H1 (cell line): Measurements from ENCODE around the gene RNF130. TPM values are rescaled to one million over a fixed set of nuclear protein-coding genes. Genes with fewer than 3 reads are reported as not detected.

Source experiments
- CTCF ChIA-PET: fragments of 300-600 bp; sonication (Branson Sonifier 250); formaldehyde crosslinking; loops from one replicate; lab custom pipeline; 2021; ENCODE audit not compliant: partially characterized antibody; lab: Charles Lee
- POLR2A ChIA-PET: fragments of 300-600 bp; sonication (Branson Sonifier 250); formaldehyde crosslinking; loops from one replicate; lab custom pipeline; 2021; ENCODE audit warnings: inconsistent platforms; ENCODE audit not compliant: partially characterized antibody; lab: Charles Lee
- DNase-seq, 2 experiments: peaks; one replicate each; pipeline versions ENCODE4 v3.0.0 to v3.0.0-alpha.2; 2010 to 2022; ENCODE audit warnings: low spot score in 2 of 2, low read depth in 1 of 2, mixed read lengths in 1 of 2
- FAIRE-seq: peaks from 2 replicates; lab custom pipeline; 2011; peaks lifted over from hg19 to GRCh38; lab: Jason Lieb, UNC
- H2AFZ ChIP-seq: 2 replicates; pipeline ENCODE4 v1.8.1; 2012; ENCODE audit warnings: low read length, inconsistent platforms
- H2AK5ac ChIP-seq: 2 replicates; pipeline ENCODE4 v1.6.1; 2013; ENCODE audit warnings: low read depth, low read length
- H2BK120ac ChIP-seq: replicated peaks from 2 replicates; pipeline ENCODE3; 2013; ENCODE audit warnings: low read depth, low read length, inconsistent platforms
- H2BK12ac ChIP-seq: 2 replicates; pipeline ENCODE4 v1.6.1; 2013; ENCODE audit warnings: low read depth, low read length
- H2BK15ac ChIP-seq: 2 replicates; pipeline ENCODE4 v1.6.1; 2013; ENCODE audit warnings: low read length
- H2BK20ac ChIP-seq: 2 replicates; pipeline ENCODE4 v1.6.1; 2013; ENCODE audit warnings: low read length
- H2BK5ac ChIP-seq: 2 replicates; pipeline ENCODE4 v1.6.1; 2013; ENCODE audit warnings: low read depth, low read length
- H3K14ac ChIP-seq: 2 replicates; pipeline ENCODE4 v1.6.1; 2013; ENCODE audit warnings: inconsistent platforms; ENCODE audit not compliant: insufficient read length
- H3K18ac ChIP-seq: 2 replicates; pipeline ENCODE4 v1.6.1; 2013; ENCODE audit warnings: low read length; ENCODE audit errors: extremely low read depth
- H3K23ac ChIP-seq: 2 replicates; pipeline ENCODE4 v1.6.1; 2013; ENCODE audit warnings: inconsistent platforms; ENCODE audit not compliant: insufficient read length
- H3K23me2 ChIP-seq: 2 replicates; pipeline ENCODE4 v1.6.1; 2013; ENCODE audit warnings: low read depth, low read length
- H3K27ac ChIP-seq: 2 replicates; pipeline ENCODE4 v1.6.1; 2011; ENCODE audit warnings: low read depth, low read length, inconsistent platforms
- H3K27me3 ChIP-seq, 4 experiments: replicated peaks in 1 of 4; 1 replicate in 1 of 4; 2 replicates in 3 of 4; pipeline versions ENCODE4 v1.6.1 to v1.8.1; 2011 to 2013; ENCODE audit warnings: low read length in 3 of 4, mild to moderate bottlenecking in 3 of 4, inconsistent platforms in 2 of 4, mixed read lengths in 2 of 4, moderate library complexity in 1 of 4; ENCODE audit not compliant: control insufficient read depth in 3 of 4, insufficient read depth in 3 of 4; ENCODE audit errors: extremely low read depth in 1 of 4
- H3K36me3 ChIP-seq, 4 experiments: 2 replicates each; pipeline versions ENCODE4 v1.6.1 to v1.8.1; 2011 to 2013; ENCODE audit warnings: mild to moderate bottlenecking in 4 of 4, low read length in 3 of 4, moderate library complexity in 2 of 4, control low read depth in 1 of 4, inconsistent platforms in 1 of 4; ENCODE audit not compliant: insufficient read depth in 4 of 4, control insufficient read depth in 2 of 4
- H3K4ac ChIP-seq: replicated peaks from 2 replicates; pipeline ENCODE3; 2013; ENCODE audit warnings: low read length, low read depth, mixed read lengths, inconsistent platforms; ENCODE audit not compliant: insufficient read length
- H3K4me1 ChIP-seq, 4 experiments: replicated peaks in 1 of 4; 1 replicate in 1 of 4; 2 replicates in 3 of 4; pipeline versions ENCODE4 v1.6.1 to v1.8.1; 2011 to 2013; ENCODE audit warnings: low read length in 3 of 4, inconsistent platforms in 2 of 4, mixed read lengths in 1 of 4; ENCODE audit not compliant: insufficient read depth in 4 of 4, control insufficient read depth in 3 of 4
- H3K4me2 ChIP-seq, 2 experiments: 2 replicates each; pipeline versions ENCODE4 v1.6.1 to v1.8.1; 2011 to 2013; ENCODE audit warnings: low read depth in 2 of 2, low read length in 2 of 2, control low read depth in 1 of 2, inconsistent platforms in 1 of 2, mild to moderate bottlenecking in 1 of 2; ENCODE audit not compliant: insufficient read depth in 1 of 2
- H3K4me3 ChIP-seq, 4 experiments: fragments of 200-600, 300-600 bp in 1 of 4; sonication (generic), shearing (Covaris generic), sonication (Bioruptor Twin) in 1 of 4; 2 replicates each; pipeline versions ENCODE4 v1.5.1 to v1.8.1; 2011 to 2016; ENCODE audit warnings: low read length in 4 of 4, low read depth in 3 of 4, control low read depth in 2 of 4, inconsistent platforms in 2 of 4, mild to moderate bottlenecking in 2 of 4, mixed read lengths in 1 of 4, moderate library complexity in 1 of 4; ENCODE audit not compliant: insufficient read depth in 2 of 4; ENCODE audit errors: extremely low read depth in 1 of 4
- H3K56ac ChIP-seq: replicated peaks from 2 replicates; pipeline ENCODE3; 2013; ENCODE audit warnings: low read depth, mild to moderate bottlenecking, mixed read lengths, low read length, inconsistent platforms; ENCODE audit not compliant: insufficient read length
- H3K79me1 ChIP-seq: 2 replicates; pipeline ENCODE4 v1.6.1; 2013; ENCODE audit warnings: low read depth, low read length, control low read depth
- H3K79me2 ChIP-seq, 2 experiments: 2 replicates each; pipeline versions ENCODE4 v1.6.1 to v1.8.1; 2012 to 2013; ENCODE audit warnings: low read length in 2 of 2, mild to moderate bottlenecking in 2 of 2, inconsistent platforms in 1 of 2; ENCODE audit not compliant: insufficient read depth in 2 of 2, control insufficient read depth in 1 of 2
- H3K9ac ChIP-seq, 4 experiments: replicated peaks in 1 of 4; 1 replicate in 1 of 4; 2 replicates in 3 of 4; pipeline versions ENCODE4 v1.6.1 to v1.8.1; 2011 to 2013; ENCODE audit warnings: low read depth in 3 of 4, low read length in 3 of 4, control low read depth in 2 of 4, mild to moderate bottlenecking in 2 of 4, moderate library complexity in 2 of 4, inconsistent platforms in 1 of 4; ENCODE audit errors: extremely low read depth in 1 of 4
- H3K9me3 ChIP-seq, 2 experiments: 2 replicates each; pipeline versions ENCODE4 v1.6.1 to v1.8.1; 2012 to 2013; ENCODE audit warnings: mild to moderate bottlenecking in 2 of 2, moderate library complexity in 2 of 2, control low read depth in 1 of 2, inconsistent platforms in 1 of 2, low read depth in 1 of 2, low read length in 1 of 2, mixed read lengths in 1 of 2; ENCODE audit not compliant: insufficient read depth in 2 of 2
- H4K20me1 ChIP-seq, 2 experiments: replicated peaks in 1 of 2; 2 replicates each; pipeline versions ENCODE3 to v1.8.1; 2011 to 2013; ENCODE audit warnings: inconsistent platforms in 2 of 2, low read length in 2 of 2, mild to moderate bottlenecking in 1 of 2; ENCODE audit not compliant: insufficient read depth in 2 of 2, control insufficient read depth in 1 of 2
- H4K5ac ChIP-seq: 2 replicates; pipeline ENCODE4 v1.6.1; 2013; ENCODE audit warnings: low read length, low read depth, mixed read lengths, inconsistent platforms; ENCODE audit not compliant: insufficient read length
- H4K8ac ChIP-seq: 2 replicates; pipeline ENCODE4 v1.8.0; 2013; ENCODE audit warnings: mild to moderate bottlenecking, moderate library complexity, low read length, inconsistent platforms; ENCODE audit not compliant: insufficient read depth; ENCODE audit errors: extremely low read depth
- H4K91ac ChIP-seq: replicated peaks from 2 replicates; pipeline ENCODE3; 2013; ENCODE audit warnings: low read length, mixed read lengths, inconsistent platforms; ENCODE audit not compliant: insufficient read length
- BACH1 ChIP-seq: IDR thresholded peaks from 2 replicates; pipeline ENCODE4 v1.6.1; 2012; ENCODE audit warnings: low read length, improper control_type of control experiment
- CBX8 ChIP-seq: fragments of 300-800, 300-1000 bp; sonication (generic); IDR thresholded peaks from 2 replicates; pipeline ENCODE4 v1.7.1; 2016; ENCODE audit warnings: low read depth, low read length, borderline replicate concordance
- CREB1 ChIP-seq: IDR thresholded peaks from 2 replicates; pipeline ENCODE4 v1.6.1; 2012; ENCODE audit warnings: inconsistent platforms
- CTCF ChIP-seq, 3 experiments: IDR thresholded peaks; 1 replicate in 2 of 3; 2 replicates in 1 of 3; pipeline versions ENCODE4 v1.5.1 to v1.6.1; 2011; ENCODE audit warnings: low read length in 3 of 3, mild to moderate bottlenecking in 3 of 3, inconsistent platforms in 2 of 3, low read depth in 1 of 3, moderate library complexity in 1 of 3; ENCODE audit not compliant: insufficient read depth in 1 of 3; ENCODE audit errors: control extremely low read depth in 1 of 3
- NANOG ChIP-seq: IDR thresholded peaks from 2 replicates; pipeline ENCODE4 v1.6.1; 2011; ENCODE audit warnings: low read length, low read depth, mild to moderate bottlenecking, inconsistent platforms; ENCODE audit not compliant: insufficient read depth, poor library complexity, severe bottlenecking
- PHF8 ChIP-seq: fragments of 200-600 bp; sonication (generic); conservative IDR thresholded peaks from 2 replicates; pipeline ENCODE4 v1.7.1; 2012; ENCODE audit warnings: low read depth, mild to moderate bottlenecking, inconsistent platforms, low read length, moderate library complexity
- SIX5 ChIP-seq: IDR thresholded peaks from 2 replicates; pipeline ENCODE4 v1.6.1; 2011; ENCODE audit warnings: mild to moderate bottlenecking, low read depth, low read length
- SRF ChIP-seq: IDR thresholded peaks from 2 replicates; pipeline ENCODE4 v1.6.1; 2011; ENCODE audit warnings: mild to moderate bottlenecking, low read depth, low read length, moderate library complexity
- TBP ChIP-seq: IDR thresholded peaks from 2 replicates; pipeline ENCODE4 v1.6.1; 2011; ENCODE audit warnings: low read depth, low read length, improper control_type of control experiment
- TEAD4 ChIP-seq: IDR thresholded peaks from 2 replicates; pipeline ENCODE4 v1.6.1; 2012; ENCODE audit warnings: low read depth, low read length, inconsistent platforms, mixed read lengths
- USF2 ChIP-seq: IDR thresholded peaks from 2 replicates; pipeline ENCODE4 v1.6.1; 2011; ENCODE audit warnings: low read length, improper control_type of control experiment
- WGBS, 2 experiments: shearing (Covaris generic) in 1 of 2; methylation state at CpG; one replicate each; pipeline versions ENCODE4 v1.1.6 to v1.1.7; 2013 to 2015; ENCODE audit warnings: low lambda C conversion rate in 2 of 2, mixed read lengths in 2 of 2, inconsistent platforms in 1 of 2, low coverage in 1 of 2, missing lambda C conversion rate in 1 of 2; ENCODE audit not compliant: insufficient replicate concordance in 2 of 2, insufficient coverage in 1 of 2, insufficient read length in 1 of 2; ENCODE audit errors: extremely low coverage in 1 of 2, missing lambda C conversion rate in 1 of 2; 5-methylcytosine and 5-hydroxymethylcytosine counted together
- polyA plus RNA-seq, 7 experiments: library from polyadenylated mRNA; depleted of rRNA in 3 of 7; stranded (reverse) in 5 of 7; unstranded in 2 of 7; fragments of >200 nt in 5 of 7; fragments of 200-250 nt in 2 of 7; gene quantifications; 1 replicate in 5 of 7; 2 replicates in 1 of 7; 4 replicates in 1 of 7; pipeline versions ENCODE4 v1.2.1 to v1.2.3, GENCODE V29; 2011 to 2013; ENCODE audit warnings: missing spikeins in 2 of 7, mixed read lengths in 2 of 7
- total RNA-seq: library from RNA; stranded (reverse); fragmentation: NEBNext Ultra II Directional; extraction: Animal tissue kit (Norgen Biotek cat#: 25700); gene quantifications from 2 replicates; pipeline ENCODE4 v1.2.1, GENCODE V29; 2021

RNF130 gene
- total and polyA plus RNA-seq, 2 of the 8 experiments (the other 6 are each of a cell fraction or from before 2014, with no cell fraction given) = 65.1 to 70.0 TPM

GRCh38 chr5:180047667-180048066 is 23.9 kb downstream of the RNF130 start:
- Histone ChIP-seq H3K4me1 (peaks cover 3 to 15% (median 7%) of the 10 kb centered on the region in 4 experiments), H2BK5ac (no peak overlapping the region), H2AFZ (no peak overlapping the region), H4K5ac (no peak overlapping the region), H3K27ac (no peak overlapping the region), H4K8ac (no peak overlapping the region), H4K20me1 (peaks cover 12 to 21% of the 10 kb centered on the region in 2 experiments), H2BK20ac (no peak overlapping the region), H3K27me3 (no peaks in the 10 kb centered on the region), H3K23me2 (no peaks in the 10 kb centered on the region), H3K79me1 (peaks cover 7% of the 10 kb centered on the region; the same call in 1 of the 2 replicates), H3K23ac (no peak overlapping the region), H2AK5ac (no peak overlapping the region), H3K9ac (no peak overlapping the region), H3K36me3 (peaks cover 0 to 11% (median 7%) of the 10 kb centered on the region in 4 experiments; a peak in 5 of 8 replicates), H3K56ac (no peak overlapping the region), H3K4me2 (no peak overlapping the region), H3K4ac (no peak overlapping the region), H2BK12ac (no peak overlapping the region), H3K9me3 (peaks cover 11 to 14% of the 10 kb centered on the region in 2 experiments), H3K14ac (no peak overlapping the region), H2BK120ac (no peak overlapping the region), H3K4me3 (no peak overlapping the region), H4K91ac (no peak overlapping the region), H3K18ac (no peak overlapping the region), H2BK15ac (no peak overlapping the region), H3K79me2 (peaks cover 4 to 94% of the 10 kb centered on the region in 2 experiments)
- POLR2A ChIA-PET = no interaction called here
- CTCF ChIA-PET = interaction anchor here (1.7 kb wide), 1 partner anchor 22 kb away, joined by 5 read pairs; no protein-coding TSS in a partner anchor
- DNase-seq = no peak
- FAIRE-seq = no peak
- 93% methylated on average over 8 of the region's 8 CpGs; no CpG with 5 or more reads in 1 of the 2 experiments for WGBS, 2 experiments
- no peak for TF ChIP-seq PHF8
- no peak for TF ChIP-seq SRF
- no peak for TF ChIP-seq SIX5
- no peak for TF ChIP-seq BACH1
- TF ChIP-seq CBX8 = no peak
- no peak for TF ChIP-seq TEAD4
- no peak for TF ChIP-seq NANOG
- no peak for TF ChIP-seq TBP
- TF ChIP-seq CREB1 = no peak
- TF ChIP-seq USF2 = no peak
- no peak for TF ChIP-seq CTCF (IDR thresholded peaks at IDR 0.05; ENCODE audit: control extremely low read depth in 1 of 3, insufficient read depth in 1 of 3, low read depth in 1 of 3, low read length in 3 of 3)
